ENCODE data around the gene FAM72D. TPM values are rescaled to one million over a fixed set of nuclear protein-coding genes. Genes with fewer than 3 reads are reported as not detected.
"Not testable (repeated sequence)": the region's sequence is repeated elsewhere in the genome, so short reads cannot be mapped to it uniquely, and the experiment has no call there.

Gene FAM72D
- 10 to 100 TPM; 34.7 to 38.3 TPM for total RNA-seq

GRCh38 chr1:145095284-145096057, at the start of gene FAM72D, which contains the start of gene SRGAP2B:
Gene FAM72D, plus strand, starts transcription at chr1:145095974. Its CDS starts 874 bp downstream, at chr1:145096848.
Gene SRGAP2B, minus strand, starts transcription at chr1:145095328. Its CDS starts 2,427 bp downstream, at chr1:145092901.
- H3K4me1 Mint-ChIP-seq (ENCODE audit: low read depth); DNase-seq; H3K27ac Mint-ChIP-seq; intact Hi-C loops (cut with micrococcal nuclease); H3K36me3 Mint-ChIP-seq (ENCODE audit: low read depth); CTCF ChIA-PET; H3K27me3 Mint-ChIP-seq (ENCODE audit: low read depth); H3K9me3 Mint-ChIP-seq: not testable (repeated sequence)
- peak within 1 kb of the TSS; percentile 62 for H3K4me3 Mint-ChIP-seq

- DNase-seq; H3K36me3 Mint-ChIP-seq (ENCODE audit: low read depth); H3K27ac Mint-ChIP-seq; H3K27me3 Mint-ChIP-seq (ENCODE audit: low read depth); H3K4me1 Mint-ChIP-seq (ENCODE audit: low read depth); CTCF ChIA-PET; H3K9me3 Mint-ChIP-seq; H3K4me3 Mint-ChIP-seq; intact Hi-C loops (cut with micrococcal nuclease): not testable (repeated sequence)
Observed at GRCh38 chr1:145047553-145047952, 48.2 kb upstream of the FAM72D start.

GRCh38 chr1:145048181-145048856, 47.5 kb upstream of the FAM72D start:
- H3K9me3 Mint-ChIP-seq; H3K27me3 Mint-ChIP-seq (ENCODE audit: low read depth); H3K27ac Mint-ChIP-seq; DNase-seq; intact Hi-C loops (cut with micrococcal nuclease); H3K4me1 Mint-ChIP-seq (ENCODE audit: low read depth); H3K36me3 Mint-ChIP-seq (ENCODE audit: low read depth); H3K4me3 Mint-ChIP-seq; CTCF ChIA-PET: not testable (repeated sequence)

GRCh38 chr1:145052019-145052776, 43.6 kb upstream of the FAM72D start:
- H3K36me3 Mint-ChIP-seq (ENCODE audit: low read depth); DNase-seq; H3K4me3 Mint-ChIP-seq; H3K4me1 Mint-ChIP-seq (ENCODE audit: low read depth); CTCF ChIA-PET; intact Hi-C loops (cut with micrococcal nuclease); H3K27me3 Mint-ChIP-seq (ENCODE audit: low read depth); H3K9me3 Mint-ChIP-seq; H3K27ac Mint-ChIP-seq: not testable (repeated sequence)

- H3K27me3 Mint-ChIP-seq (ENCODE audit: low read depth); H3K27ac Mint-ChIP-seq; DNase-seq; H3K4me1 Mint-ChIP-seq (ENCODE audit: low read depth); H3K36me3 Mint-ChIP-seq (ENCODE audit: low read depth); intact Hi-C loops (cut with micrococcal nuclease); CTCF ChIA-PET; H3K4me3 Mint-ChIP-seq; H3K9me3 Mint-ChIP-seq: not testable (repeated sequence)
Observed at GRCh38 chr1:145053428-145053827, 42.3 kb upstream of the FAM72D start.

- H3K4me1 Mint-ChIP-seq (ENCODE audit: low read depth); H3K36me3 Mint-ChIP-seq (ENCODE audit: low read depth); intact Hi-C loops (cut with micrococcal nuclease); CTCF ChIA-PET; DNase-seq; H3K4me3 Mint-ChIP-seq; H3K9me3 Mint-ChIP-seq; H3K27me3 Mint-ChIP-seq (ENCODE audit: low read depth); H3K27ac Mint-ChIP-seq: not testable (repeated sequence)
Observed at GRCh38 chr1:145055217-145055760, 40.5 kb upstream of the FAM72D start.

GRCh38 chr1:145058184-145058583, 37.6 kb upstream of the FAM72D start:
- H3K27me3 Mint-ChIP-seq (ENCODE audit: low read depth); intact Hi-C loops (cut with micrococcal nuclease); H3K36me3 Mint-ChIP-seq (ENCODE audit: low read depth); H3K4me1 Mint-ChIP-seq (ENCODE audit: low read depth); H3K4me3 Mint-ChIP-seq; DNase-seq; CTCF ChIA-PET; H3K9me3 Mint-ChIP-seq; H3K27ac Mint-ChIP-seq: not testable (repeated sequence)

- H3K4me3 Mint-ChIP-seq; CTCF ChIA-PET; H3K4me1 Mint-ChIP-seq (ENCODE audit: low read depth); DNase-seq; H3K36me3 Mint-ChIP-seq (ENCODE audit: low read depth); H3K9me3 Mint-ChIP-seq; H3K27ac Mint-ChIP-seq; H3K27me3 Mint-ChIP-seq (ENCODE audit: low read depth); intact Hi-C loops (cut with micrococcal nuclease): not testable (repeated sequence)
Observed at GRCh38 chr1:145063285-145063684, 32.5 kb upstream of the FAM72D start.

GRCh38 chr1:145063941-145064648, 31.7 kb upstream of the FAM72D start:
- H3K27me3 Mint-ChIP-seq (ENCODE audit: low read depth); H3K4me1 Mint-ChIP-seq (ENCODE audit: low read depth); H3K36me3 Mint-ChIP-seq (ENCODE audit: low read depth): not testable (repeated sequence)

GRCh38 chr1:145065194-145065826, 30.5 kb upstream of the FAM72D start:
- DNase-seq; H3K9me3 Mint-ChIP-seq; H3K27me3 Mint-ChIP-seq (ENCODE audit: low read depth); H3K4me1 Mint-ChIP-seq (ENCODE audit: low read depth); H3K4me3 Mint-ChIP-seq; intact Hi-C loops (cut with micrococcal nuclease); H3K36me3 Mint-ChIP-seq (ENCODE audit: low read depth); CTCF ChIA-PET; H3K27ac Mint-ChIP-seq: not testable (repeated sequence)

More at GRCh38 chr1:145063941-145064648, 31.7 kb upstream of the FAM72D start:
- H3K4me3 Mint-ChIP-seq; intact Hi-C loops (cut with micrococcal nuclease); CTCF ChIA-PET; H3K27ac Mint-ChIP-seq; H3K9me3 Mint-ChIP-seq: not testable (repeated sequence)
- peak; percentile 3 for DNase-seq

GRCh38 chr1:145066486-145066885, 29.3 kb upstream of the FAM72D start:
- intact Hi-C loops (cut with micrococcal nuclease): not testable (repeated sequence)

GRCh38 chr1:145071569-145071968, 24.2 kb upstream of the FAM72D start:
- H3K27me3 Mint-ChIP-seq (ENCODE audit: low read depth); H3K36me3 Mint-ChIP-seq (ENCODE audit: low read depth); DNase-seq; H3K9me3 Mint-ChIP-seq; CTCF ChIA-PET; H3K27ac Mint-ChIP-seq; H3K4me3 Mint-ChIP-seq; intact Hi-C loops (cut with micrococcal nuclease); H3K4me1 Mint-ChIP-seq (ENCODE audit: low read depth): not testable (repeated sequence)

More at GRCh38 chr1:145066486-145066885, 29.3 kb upstream of the FAM72D start:
- H3K4me3 Mint-ChIP-seq; H3K27me3 Mint-ChIP-seq (ENCODE audit: low read depth); H3K27ac Mint-ChIP-seq; CTCF ChIA-PET; H3K9me3 Mint-ChIP-seq; H3K36me3 Mint-ChIP-seq (ENCODE audit: low read depth); DNase-seq; H3K4me1 Mint-ChIP-seq (ENCODE audit: low read depth): not testable (repeated sequence)

All from activated naive CD4-positive, alpha-beta T cell treated with anti-CD3 and anti-CD28 coated beads for 36 hours (primary cell).